ENCODE results near the gene TOM1L1. TPM values are rescaled to one million over a fixed set of nuclear protein-coding genes. Genes with fewer than 3 reads are reported as not detected.

TOM1L1 gene
- total RNA-seq, 1 donor from 2014 or later: 33.6 TPM

GRCh38 chr17:54972406-54973138, 71.9 kb downstream of the TOM1L1 start:
- no peak overlapping the region for H3K4me3 ChIP-seq
- no peak overlapping the region for H3K27ac ChIP-seq
- DNase-seq (no peak), ATAC-seq (no peak)
- TF ChIP-seq, protein P1, sequence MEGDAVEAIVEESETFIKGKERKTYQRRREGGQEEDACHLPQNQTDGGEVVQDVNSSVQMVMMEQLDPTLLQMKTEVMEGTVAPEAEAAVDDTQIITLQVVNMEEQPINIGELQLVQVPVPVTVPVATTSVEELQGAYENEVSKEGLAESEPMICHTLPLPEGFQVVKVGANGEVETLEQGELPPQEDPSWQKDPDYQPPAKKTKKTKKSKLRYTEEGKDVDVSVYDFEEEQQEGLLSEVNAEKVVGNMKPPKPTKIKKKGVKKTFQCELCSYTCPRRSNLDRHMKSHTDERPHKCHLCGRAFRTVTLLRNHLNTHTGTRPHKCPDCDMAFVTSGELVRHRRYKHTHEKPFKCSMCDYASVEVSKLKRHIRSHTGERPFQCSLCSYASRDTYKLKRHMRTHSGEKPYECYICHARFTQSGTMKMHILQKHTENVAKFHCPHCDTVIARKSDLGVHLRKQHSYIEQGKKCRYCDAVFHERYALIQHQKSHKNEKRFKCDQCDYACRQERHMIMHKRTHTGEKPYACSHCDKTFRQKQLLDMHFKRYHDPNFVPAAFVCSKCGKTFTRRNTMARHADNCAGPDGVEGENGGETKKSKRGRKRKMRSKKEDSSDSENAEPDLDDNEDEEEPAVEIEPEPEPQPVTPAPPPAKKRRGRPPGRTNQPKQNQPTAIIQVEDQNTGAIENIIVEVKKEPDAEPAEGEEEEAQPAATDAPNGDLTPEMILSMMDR (IDR thresholded peaks at IDR 0.05): no peak
- peaks cover 11% of the 10 kb centered on the region for H3K4me1 ChIP-seq
- H3K27me3 ChIP-seq: no peaks in the 10 kb centered on the region
- H3K36me3 ChIP-seq: no peaks in the 10 kb centered on the region
- H3K9me3 ChIP-seq: no peaks in the 10 kb centered on the region
- intact Hi-C loops (cut with DNase I): no loop called here

DNA sequence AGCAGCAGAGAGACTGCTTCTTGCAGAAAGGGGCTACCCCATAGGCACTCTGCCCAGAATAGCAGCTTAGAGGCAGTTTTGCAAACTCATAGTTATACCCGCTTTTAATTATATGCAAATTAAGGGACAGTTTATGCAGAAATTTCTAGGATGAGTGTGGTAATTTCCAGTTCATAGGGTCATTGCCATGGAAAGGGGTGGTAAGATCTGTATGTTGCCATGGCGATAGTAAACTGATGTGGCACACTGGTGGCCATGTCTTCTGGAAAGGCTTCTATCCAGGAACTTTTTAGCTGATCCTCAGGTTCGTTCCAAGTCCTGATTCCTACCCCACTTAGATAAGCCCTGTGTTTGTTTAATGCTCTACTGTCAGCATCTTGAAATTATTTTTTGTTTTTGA, 74.1 kb downstream of the TOM1L1 start:
- Histone ChIP-seq H3K4me1 (peaks cover 5% of the 10 kb centered on the region), H3K9me3 (no peaks in the 10 kb centered on the region), H3K27ac (no peak overlapping the region), H3K27me3 (no peaks in the 10 kb centered on the region), H3K4me3 (no peak overlapping the region), H3K36me3 (no peaks in the 10 kb centered on the region)
- DNase-seq (no peak), ATAC-seq (no peak)
- intact Hi-C loops (cut with DNase I): no loop called here
- TF ChIP-seq, protein P1 (IDR thresholded peaks at IDR 0.05): no peak

GRCh38 chr17:54976316-54976715, 75.7 kb downstream of the TOM1L1 start:
- ATAC-seq: no peak
- H3K9me3 ChIP-seq: peaks cover 8% of the 10 kb centered on the region
- intact Hi-C loops (cut with DNase I): no loop called here

GRCh38 chr17:54977744-54978143, 77.1 kb downstream of the TOM1L1 start:
- no peaks in the 10 kb centered on the region for H3K4me1 ChIP-seq
- no peak overlapping the region for H3K4me3 ChIP-seq
- TF ChIP-seq, protein P1 (IDR thresholded peaks at IDR 0.05): no peak
- H3K27me3 ChIP-seq: no peaks in the 10 kb centered on the region
- DNase-seq (no peak), ATAC-seq (no peak)
- no peaks in the 10 kb centered on the region for H3K36me3 ChIP-seq
- H3K27ac ChIP-seq: no peak overlapping the region
- intact Hi-C loops (cut with DNase I): no loop called here
- peaks cover 8% of the 10 kb centered on the region for H3K9me3 ChIP-seq

More at GRCh38 chr17:54976316-54976715, 75.7 kb downstream of the TOM1L1 start:
- H3K4me3 ChIP-seq: no peak overlapping the region
- DNase-seq: no peak
- H3K4me1 ChIP-seq: no peaks in the 10 kb centered on the region
- TF ChIP-seq, protein P1 (IDR thresholded peaks at IDR 0.05): no peak
- no peaks in the 10 kb centered on the region for H3K36me3 ChIP-seq
- no peaks in the 10 kb centered on the region for H3K27me3 ChIP-seq
- no peak overlapping the region for H3K27ac ChIP-seq

- TF ChIP-seq, protein P1 (IDR thresholded peaks at IDR 0.05): no peak
- ATAC-seq (no peak), DNase-seq (no peak)
- no peak overlapping the region for H3K27ac ChIP-seq
- no peaks in the 10 kb centered on the region for H3K36me3 ChIP-seq
- H3K4me1 ChIP-seq: no peaks in the 10 kb centered on the region
- H3K27me3 ChIP-seq: no peaks in the 10 kb centered on the region
- intact Hi-C loops (cut with DNase I): no loop called here
- no peak overlapping the region for H3K4me3 ChIP-seq
- H3K9me3 ChIP-seq: peaks cover 8% of the 10 kb centered on the region
These were observed 79.0 kb downstream of the TOM1L1 start for GRCh38 chr17:54979657-54980056.
